RWPE1 (cell line): ENCODE results near the gene CHST13.

ENCODE experiments used
- CTCF ChIA-PET: fragments of 350-600 bp; sonication (Branson Sonifier 250); formaldehyde crosslinking; extraction: SDS; loops from one replicate; lab custom pipeline; 2021; lab: Yijun Ruan, JAX
- POLR2A ChIA-PET: fragments of 400-600 bp; formaldehyde crosslinking; extraction: SDS; loops from one replicate; lab custom pipeline; 2020; ENCODE audit warnings: antibody characterized with exemption; ENCODE audit not compliant: low non-redundant PET; lab: Yijun Ruan, JAX
- DNase-seq: peaks from one replicate; pipeline ENCODE4 v3.0.0; 2012; ENCODE audit warnings: low spot score
- H3K27ac ChIP-seq: fragments of 450-650 bp; 2 replicates; pipeline ENCODE4 v1.5.1; 2017
- TF ChIP-seq, protein P1 (sequence below): fragments of 450-650 bp; conservative IDR thresholded peaks from 2 replicates; pipeline ENCODE4 v1.5.1; 2017; ENCODE audit warnings: low read depth, mild to moderate bottlenecking

CHST13 gene

DNA sequence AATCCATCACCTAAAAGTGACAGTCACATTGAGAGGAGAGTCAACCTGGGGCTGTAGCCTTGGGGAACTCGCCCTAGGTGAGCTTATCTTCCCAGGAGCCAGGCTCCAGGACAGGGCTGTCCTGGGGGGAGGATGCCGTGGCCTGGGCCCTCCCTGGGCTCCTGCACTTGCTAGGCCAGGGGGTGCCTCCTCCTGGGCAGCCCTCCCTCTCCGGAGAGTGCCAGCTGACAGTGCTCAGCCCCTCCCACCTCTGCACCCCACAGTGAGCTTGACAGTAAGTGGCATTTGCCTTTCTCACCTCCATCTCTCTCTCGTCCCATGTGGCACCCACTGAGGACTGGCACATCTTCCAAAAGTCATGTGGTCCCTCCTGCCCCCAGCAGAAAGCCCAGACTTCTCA is 25.5 kb upstream of the CHST13 start:
- TF ChIP-seq, protein P1, sequence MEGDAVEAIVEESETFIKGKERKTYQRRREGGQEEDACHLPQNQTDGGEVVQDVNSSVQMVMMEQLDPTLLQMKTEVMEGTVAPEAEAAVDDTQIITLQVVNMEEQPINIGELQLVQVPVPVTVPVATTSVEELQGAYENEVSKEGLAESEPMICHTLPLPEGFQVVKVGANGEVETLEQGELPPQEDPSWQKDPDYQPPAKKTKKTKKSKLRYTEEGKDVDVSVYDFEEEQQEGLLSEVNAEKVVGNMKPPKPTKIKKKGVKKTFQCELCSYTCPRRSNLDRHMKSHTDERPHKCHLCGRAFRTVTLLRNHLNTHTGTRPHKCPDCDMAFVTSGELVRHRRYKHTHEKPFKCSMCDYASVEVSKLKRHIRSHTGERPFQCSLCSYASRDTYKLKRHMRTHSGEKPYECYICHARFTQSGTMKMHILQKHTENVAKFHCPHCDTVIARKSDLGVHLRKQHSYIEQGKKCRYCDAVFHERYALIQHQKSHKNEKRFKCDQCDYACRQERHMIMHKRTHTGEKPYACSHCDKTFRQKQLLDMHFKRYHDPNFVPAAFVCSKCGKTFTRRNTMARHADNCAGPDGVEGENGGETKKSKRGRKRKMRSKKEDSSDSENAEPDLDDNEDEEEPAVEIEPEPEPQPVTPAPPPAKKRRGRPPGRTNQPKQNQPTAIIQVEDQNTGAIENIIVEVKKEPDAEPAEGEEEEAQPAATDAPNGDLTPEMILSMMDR: no peak
- DNase-seq: no peak
- no peak overlapping the region for H3K27ac ChIP-seq
- ChIA-PET CTCF (no interaction called here), POLR2A (no interaction called here)

DNA sequence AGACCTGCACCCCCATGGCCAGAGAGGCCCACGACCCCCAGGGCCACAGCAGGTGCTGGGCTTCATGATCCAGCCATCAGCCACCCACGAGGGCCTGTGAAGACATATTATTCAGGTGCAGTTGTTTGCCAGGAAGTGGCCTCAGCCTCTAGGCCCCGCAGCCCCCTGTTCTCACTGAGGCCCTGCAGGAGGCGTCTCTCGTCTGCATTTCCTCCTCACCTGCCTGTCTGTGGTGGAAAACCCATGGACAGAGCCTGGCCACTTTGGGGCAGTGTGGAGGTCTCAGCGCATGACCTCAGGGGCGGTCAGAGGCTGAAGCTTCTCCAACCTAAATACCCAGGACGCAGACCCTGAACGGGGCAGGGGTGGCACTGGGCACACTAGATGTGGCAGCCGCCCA is 25.0 kb upstream of the CHST13 start:
- TF ChIP-seq, protein P1: no peak
- ChIA-PET CTCF (no interaction called here), POLR2A (no interaction called here)
- no peak for DNase-seq
- H3K27ac ChIP-seq: no peak overlapping the region

DNA sequence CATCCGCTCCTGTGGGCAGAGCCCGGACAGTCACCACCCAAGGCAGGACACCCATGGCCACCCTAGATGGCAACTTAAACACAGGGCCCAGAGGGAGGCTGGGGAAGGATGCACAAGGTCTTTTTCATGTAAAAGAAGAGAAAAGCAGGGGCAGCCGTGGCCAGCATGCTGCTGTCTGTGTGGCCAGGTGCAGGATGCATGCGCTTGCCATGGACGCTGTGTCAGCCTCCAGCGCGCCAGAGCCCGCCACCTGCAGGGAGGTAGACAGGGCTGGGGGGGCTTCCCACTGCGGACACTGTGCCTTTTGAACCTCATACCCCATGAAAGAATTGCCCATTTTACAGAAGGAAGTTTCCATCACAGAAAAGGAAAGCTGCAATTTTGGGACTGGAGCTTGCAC is 24.6 kb upstream of the CHST13 start:
- POLR2A ChIA-PET: no interaction called here
- TF ChIP-seq, protein P1: no peak
- CTCF ChIA-PET: no interaction called here
- H3K27ac ChIP-seq: no peak overlapping the region
- no peak for DNase-seq

DNA sequence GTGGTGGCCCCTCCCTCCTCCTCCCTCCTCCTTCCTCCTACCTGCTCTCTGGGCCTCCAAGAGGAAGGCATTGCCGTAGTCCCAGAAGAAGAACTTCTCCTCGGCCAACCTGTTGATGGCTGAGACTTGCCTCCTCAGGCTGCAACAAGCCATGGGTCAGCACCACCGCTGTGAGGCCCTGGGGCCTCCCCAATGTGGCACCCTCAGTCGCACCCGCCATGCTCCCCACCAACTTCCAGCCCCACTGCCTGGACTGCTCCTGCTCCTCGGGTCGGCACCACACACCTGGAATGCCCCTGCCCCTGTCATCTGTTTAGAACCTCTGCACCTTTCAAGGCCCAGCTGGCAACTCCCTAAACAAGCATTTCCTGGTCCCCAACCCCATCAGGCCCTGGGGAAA is 23.9 kb upstream of the CHST13 start:
- POLR2A ChIA-PET: no interaction called here
- CTCF ChIA-PET: no interaction called here
- TF ChIP-seq, protein P1: no peak
- no peak for DNase-seq
- no peak overlapping the region for H3K27ac ChIP-seq

DNA sequence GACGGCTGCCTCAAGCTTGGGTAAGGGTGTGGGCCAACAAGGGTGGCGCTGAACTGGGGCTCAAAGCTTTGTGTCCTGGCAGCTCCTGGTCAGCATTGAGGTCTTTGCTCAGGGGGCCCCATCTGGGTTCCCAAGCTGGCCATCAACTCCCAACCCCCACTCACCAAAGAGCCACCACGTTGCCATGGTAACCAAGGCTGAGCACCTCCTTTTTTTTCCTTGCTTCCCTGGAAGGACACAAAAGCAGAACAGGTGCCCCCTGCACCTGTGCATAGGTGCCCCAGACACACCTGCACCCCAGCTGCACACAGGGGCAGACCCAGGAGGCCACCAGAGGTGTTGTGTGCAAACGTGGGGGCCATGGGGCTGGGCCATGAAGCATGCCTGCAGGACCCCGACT is 22.9 kb upstream of the CHST13 start:
- CTCF ChIA-PET: no interaction called here
- no peak overlapping the region for H3K27ac ChIP-seq
- DNase-seq: no peak
- TF ChIP-seq, protein P1: no peak
- POLR2A ChIA-PET: no interaction called here

DNA sequence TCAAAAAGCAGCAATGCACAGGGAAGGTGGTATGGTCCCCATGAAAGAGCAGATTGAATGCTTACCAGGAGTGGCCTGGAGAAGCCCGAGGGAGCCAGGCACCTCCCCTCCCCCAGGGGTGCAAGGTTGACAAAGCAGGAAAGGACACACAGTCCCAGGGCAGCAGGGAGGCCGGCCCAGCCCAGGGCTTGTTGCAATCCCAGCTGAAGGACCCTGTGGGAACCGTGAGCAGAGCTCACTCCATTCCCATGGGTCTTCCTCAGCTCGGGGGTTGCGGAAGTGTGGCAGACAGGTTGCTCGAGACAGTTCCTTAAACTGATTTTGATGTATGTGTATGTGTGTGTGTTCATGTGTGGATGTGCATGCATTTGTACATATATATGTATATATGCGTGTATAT is 22.2 kb upstream of the CHST13 start:
- no peak for DNase-seq
- CTCF ChIA-PET: no interaction called here
- TF ChIP-seq, protein P1: no peak
- POLR2A ChIA-PET: no interaction called here
- H3K27ac ChIP-seq: no peak overlapping the region

DNA sequence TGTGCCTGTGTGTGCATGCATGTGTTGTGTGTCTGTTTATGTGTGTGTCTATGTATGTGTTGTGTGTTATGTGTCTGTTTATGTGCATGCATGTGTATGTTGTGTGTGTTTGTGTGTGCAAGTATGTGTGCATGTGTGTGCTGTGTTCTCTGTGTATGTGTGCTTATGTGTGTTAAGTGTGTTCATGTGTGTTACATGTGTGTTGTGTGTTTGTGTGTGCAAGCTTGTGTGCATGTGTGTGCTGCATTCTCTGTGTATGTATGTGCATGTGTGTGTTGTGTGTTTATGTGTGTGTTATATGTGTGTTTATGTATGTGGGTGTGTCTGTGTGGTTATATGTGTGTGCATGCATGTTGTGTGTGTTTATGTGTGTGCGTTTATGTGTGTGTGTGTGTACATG is 21.3 kb upstream of the CHST13 start:
- DNase-seq: no peak
- CTCF ChIA-PET: no interaction called here
- H3K27ac ChIP-seq: no peak overlapping the region
- POLR2A ChIA-PET: no interaction called here
- TF ChIP-seq, protein P1: no peak
